Activated CD4-positive, alpha-beta T cell treated with anti-CD3 and anti-CD28 coated beads, Interleukin-2, amount 50 U/mL, for 48 hours (primary cell): Measurements from ENCODE around the gene SEMA4C.
"Not testable (repeated sequence)": the region's sequence is repeated elsewhere in the genome, so short reads cannot be mapped to it uniquely, and the experiment has no call there.

Experiments
- DNase-seq, 2 experiments: peaks; one replicate each; pipeline ENCODE4 v3.0.0-alpha.2; 2020

The SEMA4C gene

GRCh38 chr2:96895746-96896651, 26.1 kb upstream of the SEMA4C start:
- DNase-seq: no peak

DNA sequence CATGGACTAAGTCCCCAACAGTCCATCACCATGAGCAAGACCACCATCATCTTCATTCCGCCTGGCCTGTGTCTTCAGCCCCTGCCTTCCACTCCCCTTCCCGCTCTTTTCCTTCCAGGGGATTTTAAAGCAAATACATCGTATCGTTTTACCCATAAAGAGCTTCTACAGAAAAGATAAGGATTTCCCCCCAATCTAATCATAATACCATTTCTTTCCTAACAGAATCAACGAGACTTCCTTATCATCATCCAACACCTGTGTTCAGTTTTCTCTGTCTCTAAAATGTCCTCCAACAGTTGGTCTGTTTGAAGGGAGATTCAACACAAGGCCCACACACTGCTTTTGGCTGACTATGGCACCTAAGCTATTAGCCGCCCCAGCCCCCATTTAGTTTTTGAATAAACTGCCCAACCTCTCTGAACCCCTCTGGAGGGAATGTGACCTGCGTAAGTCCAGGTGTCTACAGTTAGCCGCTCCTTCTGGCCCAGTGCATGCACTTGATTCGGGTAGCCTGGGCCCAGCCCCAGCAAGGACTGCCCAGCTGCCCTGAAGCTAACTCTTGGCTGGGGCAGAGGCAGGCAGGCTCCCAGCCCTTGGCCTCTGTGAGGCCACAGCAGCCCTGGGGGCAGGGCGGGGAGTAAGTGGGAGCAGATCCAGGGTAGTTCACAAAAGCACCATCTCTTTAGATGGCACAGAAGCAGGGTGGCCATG, 25.3 kb upstream of the SEMA4C start:
- DNase-seq: no peak

DNA sequence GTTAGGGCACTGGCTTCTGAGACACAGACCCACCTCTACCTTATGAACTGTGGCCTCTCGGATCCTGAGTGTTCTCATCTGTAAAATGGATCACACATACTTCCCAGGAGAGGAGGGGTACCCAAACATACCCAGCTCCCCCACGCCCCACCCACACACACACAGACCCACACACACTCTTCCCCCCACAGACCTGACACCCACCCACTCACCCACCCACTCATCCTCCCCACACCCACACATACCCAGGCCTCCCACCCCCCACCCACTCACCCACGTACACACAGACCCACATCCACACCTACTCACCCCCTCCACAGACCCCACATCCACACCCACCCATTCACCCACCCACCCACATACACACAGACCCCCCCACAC, 24.3 kb upstream of the SEMA4C start:
- DNase-seq: no peak

- DNase-seq: no peak
Observed at GRCh38 chr2:96893289-96894150, 23.6 kb upstream of the SEMA4C start.

- DNase-seq: no peak
Observed at GRCh38 chr2:96891591-96892333, 21.9 kb upstream of the SEMA4C start.

GRCh38 chr2:96890726-96891385, 21.0 kb upstream of the SEMA4C start:
- DNase-seq: no peak

DNA sequence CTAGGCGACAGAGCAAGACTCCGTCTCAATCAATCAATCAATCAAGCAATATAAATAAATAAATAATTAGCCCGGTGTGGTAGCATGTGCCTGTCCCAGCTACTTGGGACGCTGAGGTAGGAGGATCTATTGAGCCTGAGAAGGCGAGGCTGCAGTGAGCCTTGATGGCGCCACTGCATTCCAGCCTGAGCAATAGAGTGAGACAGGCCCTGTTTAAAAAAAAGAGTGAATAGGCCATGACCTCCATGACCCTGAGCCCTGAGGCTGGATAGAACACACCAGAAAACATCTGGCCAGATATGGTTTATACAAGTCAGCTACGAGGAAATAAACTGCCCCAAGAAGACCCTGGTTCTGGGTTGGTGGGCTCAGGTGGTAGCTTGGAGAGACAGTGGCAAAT, 20.4 kb upstream of the SEMA4C start:
- DNase-seq: no peak

DNA sequence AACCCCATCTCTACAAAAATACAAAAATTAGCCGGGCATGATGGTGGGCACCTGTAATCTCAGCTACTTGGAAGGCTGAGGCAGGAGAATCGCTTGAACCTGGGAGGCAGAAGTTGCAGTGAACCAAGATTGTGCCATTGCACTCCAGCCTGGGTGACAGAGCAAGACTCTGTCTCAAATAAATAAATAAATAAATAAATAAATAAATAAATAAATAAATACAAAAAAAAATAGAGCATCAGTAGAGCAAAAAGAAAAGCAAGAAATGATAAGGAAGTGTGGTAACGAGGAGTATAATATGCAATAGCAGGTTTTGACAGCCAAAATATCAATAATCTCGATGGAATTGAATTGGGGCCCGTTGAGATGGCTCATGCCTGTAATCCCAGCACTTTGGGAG, 19.6 kb upstream of the SEMA4C start:
- DNase-seq: not testable (repeated sequence)

- no peak for DNase-seq
Observed at GRCh38 chr2:96888072-96889011, 18.5 kb upstream of the SEMA4C start.

- no peak for DNase-seq
Observed at GRCh38 chr2:96887493-96888012, 17.7 kb upstream of the SEMA4C start.

GRCh38 chr2:96885432-96886347, 15.8 kb upstream of the SEMA4C start:
- DNase-seq: no peak

DNA sequence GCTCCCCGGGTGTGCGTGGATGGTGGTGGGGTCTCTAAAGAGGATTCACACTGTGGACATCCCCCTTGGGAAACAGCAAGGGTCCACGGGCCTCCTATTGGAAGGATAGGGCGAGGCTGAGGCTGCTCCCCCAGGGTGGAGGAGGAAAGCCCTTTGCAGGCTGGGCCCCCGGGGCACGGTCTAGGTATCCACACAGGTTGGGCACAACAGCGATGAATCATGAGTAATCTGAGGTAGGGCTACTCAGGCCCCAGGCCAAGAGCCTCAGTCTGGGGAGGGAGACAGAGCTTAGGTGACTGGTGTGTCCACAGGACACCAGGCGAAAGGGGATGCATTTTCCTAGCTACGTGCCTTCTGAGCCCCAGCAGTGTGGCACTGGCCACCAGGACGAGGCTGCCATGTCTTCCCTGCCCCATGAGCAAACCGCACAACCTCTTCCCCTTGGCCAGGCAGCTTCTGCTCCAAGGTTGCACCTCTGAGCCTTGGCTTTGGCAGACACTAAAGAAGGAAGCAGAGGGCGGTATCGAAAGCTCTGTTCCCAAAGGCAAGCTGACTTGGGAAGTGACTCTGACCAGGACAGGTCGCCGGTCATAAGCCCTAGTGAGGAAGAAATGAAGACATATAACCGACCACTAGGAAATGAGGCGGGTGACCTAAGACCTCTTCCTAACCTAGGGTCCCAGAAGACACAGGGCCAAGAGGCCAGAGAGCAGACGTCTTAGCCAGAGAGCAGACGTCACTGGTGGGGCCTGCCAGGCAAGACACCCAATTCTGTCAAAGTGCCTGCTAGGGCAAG, 14.6 kb upstream of the SEMA4C start:
- no peak for DNase-seq

- no peak for DNase-seq
Observed at GRCh38 chr2:96883306-96883705, 13.4 kb upstream of the SEMA4C start.

GRCh38 chr2:96882906-96883305, 13.0 kb upstream of the SEMA4C start:
- no peak for DNase-seq

DNA sequence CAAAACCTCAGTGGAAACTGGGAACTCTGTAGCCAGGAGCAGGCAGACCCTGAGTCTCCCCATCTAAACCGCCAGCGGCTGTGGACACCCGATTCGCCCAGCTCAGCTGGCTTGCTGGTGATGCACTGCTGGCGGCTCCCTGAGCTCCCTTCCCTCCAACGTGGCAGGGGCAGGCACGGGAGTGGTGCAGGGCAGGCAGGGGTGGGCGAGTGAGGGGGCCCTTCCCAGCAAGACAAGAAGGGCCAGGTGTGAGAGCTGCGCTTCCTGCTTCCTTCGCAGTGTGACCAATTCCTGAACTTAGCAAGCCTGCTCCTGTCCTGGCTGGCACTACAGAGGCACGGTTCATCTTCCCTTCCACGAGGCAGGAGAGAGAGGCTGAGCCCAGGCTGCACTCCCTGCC, 12.3 kb upstream of the SEMA4C start:
- no peak for DNase-seq

GRCh38 chr2:96881349-96882195, 11.7 kb upstream of the SEMA4C start:
- DNase-seq: no peak

DNA sequence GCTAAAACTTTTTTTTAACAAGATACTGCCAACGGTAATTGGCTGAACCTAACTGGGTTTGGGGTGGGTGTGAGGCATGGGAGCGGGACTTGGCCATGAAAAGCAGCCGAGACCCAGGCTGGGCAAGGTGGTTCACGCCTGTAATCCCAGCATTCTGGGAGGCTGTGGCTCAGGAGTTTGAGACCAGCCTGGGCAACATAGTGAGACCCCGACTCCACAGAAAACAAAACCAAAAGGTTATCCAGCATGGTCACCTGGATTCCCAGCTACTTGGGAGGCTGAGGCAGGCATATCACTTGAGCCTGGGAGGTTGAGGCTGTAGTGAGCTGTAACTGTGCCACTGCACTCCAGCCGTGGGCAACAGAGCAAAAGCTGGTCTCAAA, 11.0 kb upstream of the SEMA4C start:
- DNase-seq: no peak
